HG03159 (cell line): ENCODE results near the gene C19orf18.
"Not testable (repeated sequence)": the region's sequence is repeated elsewhere in the genome, so short reads cannot be mapped to it uniquely, and the experiment has no call there.

Experiments used
- ATAC-seq: cut with Tn5 transposase; IDR thresholded peaks from one replicate; pipeline ENCODE4 v1.9.1; 2021; ENCODE audit warnings: mild to moderate bottlenecking, moderate library complexity; ENCODE audit not compliant: unreplicated experiment

The C19orf18 gene

DNA sequence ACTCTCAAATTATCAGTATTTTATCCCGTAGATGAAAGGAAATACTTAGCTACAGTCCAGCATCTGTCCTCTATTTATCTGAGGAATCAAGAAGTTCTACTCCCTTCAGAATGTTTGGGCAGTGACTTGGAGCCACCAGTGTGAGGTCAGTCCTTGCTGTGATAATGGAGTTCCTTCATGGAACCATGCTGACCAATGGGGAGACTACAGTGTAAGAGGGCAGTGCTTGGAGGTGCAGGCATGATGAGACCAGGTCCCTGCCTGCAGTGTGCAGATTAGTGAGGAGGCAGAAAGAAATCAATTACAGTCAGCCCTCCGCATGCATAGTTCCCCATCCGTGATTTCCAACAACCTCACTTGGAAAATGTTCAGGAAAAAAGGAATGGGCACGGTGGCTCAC is at the start of gene C19orf18:
Gene C19orf18 (minus strand): TSS at position 101 of the 400 bp plus-strand sequence. CDS start 102 bp downstream, outside the sequence.
- ATAC-seq: no peak

DNA sequence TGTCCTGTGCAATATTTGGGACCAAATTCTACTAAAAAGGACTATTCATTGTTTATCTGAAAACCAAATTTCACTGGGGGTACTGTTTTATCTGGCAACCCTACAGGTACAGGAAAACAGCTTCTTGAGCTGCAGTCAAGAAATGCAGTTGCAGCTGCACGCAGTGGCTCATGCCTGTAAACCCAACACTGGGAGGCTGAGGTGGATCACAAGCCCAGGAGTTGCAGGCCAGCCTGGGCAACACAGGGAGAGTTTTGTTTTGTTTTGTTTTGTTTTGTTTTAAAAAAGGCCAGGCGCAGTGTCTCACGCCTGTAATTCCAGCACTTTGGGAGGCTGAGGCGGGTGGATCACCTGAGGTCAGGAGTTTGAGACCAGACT is 47.9 kb upstream of the C19orf18 start:
- no peak for ATAC-seq

DNA sequence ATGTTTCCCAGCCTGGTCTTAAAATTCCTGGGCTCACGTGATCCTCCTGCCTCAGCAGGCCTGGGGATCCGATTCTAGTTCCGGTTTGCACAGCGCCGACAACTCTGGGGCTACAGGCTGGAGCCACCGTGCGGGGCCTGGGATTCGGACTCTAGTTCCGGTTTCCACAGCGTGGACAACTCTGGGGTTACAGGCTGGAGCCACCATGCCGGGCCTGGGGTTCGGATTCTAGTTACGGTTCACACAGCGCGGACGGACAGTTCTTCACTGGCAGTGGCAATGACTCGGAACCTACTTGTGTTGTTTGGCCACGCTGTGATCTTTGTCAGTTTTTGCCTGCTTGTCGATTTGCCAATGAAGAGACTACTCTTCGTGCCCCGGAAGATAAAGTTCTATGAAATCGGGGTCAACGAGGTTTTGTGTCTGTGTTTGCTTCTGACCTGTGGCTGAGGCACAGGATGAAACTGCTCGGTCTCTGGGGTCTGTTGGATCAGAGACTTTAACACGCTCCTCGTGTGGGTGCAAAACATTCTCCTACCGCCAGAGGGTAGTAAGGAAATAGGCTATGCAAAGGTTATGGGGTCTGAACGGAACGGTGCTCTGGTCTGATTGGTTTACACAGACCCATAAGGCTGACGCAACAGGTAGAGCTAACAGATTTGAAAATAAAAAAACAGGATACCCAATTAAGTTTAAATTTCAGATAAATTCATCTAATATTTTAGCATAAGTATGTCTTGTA is 47.4 kb upstream of the C19orf18 start:
- no peak for ATAC-seq

DNA sequence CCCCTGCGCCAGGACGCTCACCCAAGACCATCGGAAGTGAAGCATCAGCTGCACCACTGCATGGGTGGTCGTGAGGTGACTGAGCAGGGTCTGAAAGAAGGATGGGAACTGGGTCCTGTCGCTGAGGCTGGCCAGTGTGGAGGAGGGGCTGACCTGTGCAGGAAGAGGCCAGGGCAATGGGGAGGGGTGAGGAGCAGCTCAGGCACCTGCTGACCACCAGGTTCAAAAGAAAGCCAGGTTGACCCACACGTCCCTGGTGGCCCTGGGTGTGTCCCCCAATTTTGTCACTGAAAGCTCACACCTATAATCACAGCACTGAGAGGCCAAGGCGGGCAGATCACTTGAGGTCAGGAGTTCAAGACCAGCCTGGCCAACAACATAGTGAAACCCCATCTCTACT is 45.8 kb upstream of the C19orf18 start:
- ATAC-seq: no peak

DNA sequence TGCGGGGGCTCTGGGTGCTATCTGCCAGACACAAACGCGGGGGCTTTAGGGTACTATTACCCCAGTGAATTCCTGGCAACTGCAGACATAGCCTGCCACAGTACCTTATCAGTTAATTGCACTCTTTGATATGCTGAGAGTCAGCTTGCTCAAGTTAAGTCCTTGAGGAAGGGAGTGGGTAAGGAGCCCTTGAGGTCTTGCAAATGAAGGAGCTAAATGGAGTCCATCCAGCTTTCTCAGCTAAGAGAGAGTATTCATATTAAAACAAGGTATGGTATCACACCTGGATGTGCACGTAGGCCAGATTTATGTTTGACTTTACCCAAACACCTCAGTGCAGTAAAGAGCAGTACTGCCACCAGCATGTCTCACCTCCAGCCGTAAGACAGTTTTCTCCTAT is 39.8 kb upstream of the C19orf18 start:
- ATAC-seq: no peak

DNA sequence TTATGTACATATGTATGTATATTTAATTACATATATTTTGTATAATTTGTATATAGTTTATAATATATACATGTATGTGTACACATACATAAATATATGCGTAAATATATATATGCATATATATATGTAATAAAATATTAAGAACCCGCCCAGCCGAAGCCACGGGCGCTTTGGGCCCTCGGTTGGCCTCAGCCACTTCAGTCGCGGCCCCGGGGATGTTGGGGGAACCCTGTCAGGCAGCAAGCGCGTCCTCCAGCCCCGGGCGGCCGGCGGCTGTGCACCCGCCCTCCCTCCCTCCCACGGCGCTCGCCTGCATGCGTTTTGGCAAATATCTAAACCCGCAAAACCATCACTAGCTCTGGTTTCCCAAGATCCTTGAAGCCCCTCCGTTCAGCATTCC is 36.2 kb upstream of the C19orf18 start:
- ATAC-seq: no peak

DNA sequence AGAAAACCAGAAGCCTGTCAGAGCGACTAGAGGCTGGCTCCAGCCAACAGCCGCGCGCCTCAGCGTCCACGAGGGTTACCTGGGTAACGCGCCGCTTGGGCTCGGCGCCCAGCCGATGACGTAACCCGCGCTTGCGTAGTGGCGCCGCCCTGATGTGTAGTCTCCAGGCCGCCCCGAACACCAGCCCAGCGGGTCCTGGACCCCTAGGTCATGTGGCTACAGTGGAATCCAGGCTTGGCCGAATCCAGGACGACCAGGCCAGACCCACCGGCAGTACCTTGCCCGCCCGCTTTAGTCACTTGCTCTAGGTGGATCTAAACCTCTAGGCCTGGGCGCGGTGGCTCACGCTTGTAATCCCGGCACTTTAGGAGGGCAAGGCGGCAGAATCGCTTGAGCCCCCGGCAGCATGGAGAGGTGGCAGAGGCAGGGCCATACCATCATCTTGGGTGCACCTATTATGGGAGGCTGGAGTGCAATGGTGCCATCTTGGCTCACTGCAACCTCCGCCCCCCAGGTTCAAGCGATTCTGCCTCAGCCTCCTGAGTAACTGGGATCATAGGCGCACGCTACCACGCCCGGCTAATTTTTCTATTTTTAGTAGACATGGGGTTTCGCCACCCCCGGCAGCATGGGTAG is 35.5 kb upstream of the C19orf18 start:
- ATAC-seq: peak; percentile 90

DNA sequence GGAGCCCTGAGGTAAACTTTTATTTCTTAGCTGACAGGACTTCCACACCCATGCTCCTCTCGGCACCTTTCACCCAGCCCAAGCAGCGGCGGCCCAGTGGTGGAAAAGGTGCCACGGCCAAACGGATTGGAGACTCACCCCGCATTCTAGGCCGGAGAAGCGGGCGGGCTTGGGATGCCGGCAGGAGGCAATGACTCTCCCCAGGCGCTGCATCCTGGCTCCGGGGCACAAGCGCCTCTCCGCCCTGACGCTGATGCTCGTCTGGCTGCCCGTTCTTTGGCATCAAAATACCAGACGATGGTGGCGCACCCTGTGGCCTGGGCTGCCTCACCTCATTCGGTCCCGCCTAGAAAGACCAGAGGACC is 34.9 kb upstream of the C19orf18 start:
- no peak for ATAC-seq

DNA sequence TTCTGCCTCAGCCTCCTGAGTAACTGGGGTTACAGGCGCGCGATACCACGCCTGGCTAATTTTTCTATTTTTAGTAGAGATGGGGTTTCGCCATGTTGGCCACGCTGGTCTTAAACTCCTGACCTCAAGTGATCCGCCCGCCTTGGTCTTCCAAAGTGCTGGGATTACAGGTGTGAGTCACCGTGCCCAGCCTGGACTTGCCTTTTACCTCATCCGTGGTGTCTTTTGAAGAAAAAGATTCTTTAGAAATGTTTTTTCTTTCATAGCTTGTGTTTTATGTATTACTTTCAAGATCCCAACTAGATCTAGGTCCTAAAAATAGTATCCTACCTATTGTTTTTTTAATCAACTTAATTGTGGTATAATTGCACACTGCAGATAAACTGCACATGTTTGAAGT is 34.5 kb upstream of the C19orf18 start:
- not testable (repeated sequence) for ATAC-seq

DNA sequence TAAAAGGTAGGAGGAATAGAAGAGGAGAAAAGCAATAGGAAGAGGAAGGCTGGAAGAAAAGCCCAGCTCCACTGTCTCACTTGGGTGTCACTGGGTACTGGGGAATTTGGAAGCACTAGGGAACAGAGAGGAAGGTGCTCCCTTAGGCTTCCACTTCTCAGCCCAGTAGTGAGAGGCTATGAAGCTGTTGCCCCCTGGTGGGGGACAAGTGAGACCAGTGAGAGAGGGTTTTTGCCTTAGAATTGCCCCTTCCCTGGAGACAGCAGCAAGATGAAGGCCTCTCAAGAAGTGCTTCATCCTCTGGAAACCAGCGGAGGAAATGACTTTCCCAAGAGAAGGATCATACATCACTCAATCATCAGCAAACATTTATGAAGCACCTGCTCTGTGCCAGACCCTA is 33.0 kb upstream of the C19orf18 start:
- ATAC-seq: no peak

DNA sequence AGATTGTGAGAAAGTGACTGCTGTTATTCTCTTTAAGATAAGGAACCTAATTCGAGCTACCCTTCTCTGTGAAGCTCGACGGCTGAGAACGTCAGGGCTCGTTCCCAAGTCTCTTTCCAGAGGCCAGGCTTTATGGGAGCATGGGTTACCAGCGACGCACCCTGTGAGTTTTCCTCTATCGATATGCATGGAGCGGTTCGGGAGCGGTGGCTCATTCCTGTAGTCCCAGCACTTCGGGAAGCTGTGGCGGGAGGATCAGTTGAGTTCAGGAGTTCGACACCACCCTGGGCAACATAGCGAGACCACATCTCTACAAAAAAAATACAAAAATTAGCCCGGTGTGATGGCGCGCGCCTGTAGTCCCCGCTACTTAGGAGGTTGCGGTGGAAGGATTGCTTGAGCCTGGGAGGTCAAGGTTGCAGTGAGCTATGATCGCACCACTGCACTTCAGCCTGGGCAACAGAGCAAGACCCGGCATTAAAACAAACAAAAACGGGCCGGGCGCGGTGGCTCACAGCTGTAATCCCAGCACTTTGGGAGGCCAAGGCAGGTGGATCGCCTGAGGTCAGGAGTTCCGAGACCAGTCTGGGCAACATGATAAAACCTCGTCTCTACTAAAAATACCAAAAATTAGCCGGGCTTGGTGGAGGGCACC is 29.0 kb upstream of the C19orf18 start:
- no peak for ATAC-seq

DNA sequence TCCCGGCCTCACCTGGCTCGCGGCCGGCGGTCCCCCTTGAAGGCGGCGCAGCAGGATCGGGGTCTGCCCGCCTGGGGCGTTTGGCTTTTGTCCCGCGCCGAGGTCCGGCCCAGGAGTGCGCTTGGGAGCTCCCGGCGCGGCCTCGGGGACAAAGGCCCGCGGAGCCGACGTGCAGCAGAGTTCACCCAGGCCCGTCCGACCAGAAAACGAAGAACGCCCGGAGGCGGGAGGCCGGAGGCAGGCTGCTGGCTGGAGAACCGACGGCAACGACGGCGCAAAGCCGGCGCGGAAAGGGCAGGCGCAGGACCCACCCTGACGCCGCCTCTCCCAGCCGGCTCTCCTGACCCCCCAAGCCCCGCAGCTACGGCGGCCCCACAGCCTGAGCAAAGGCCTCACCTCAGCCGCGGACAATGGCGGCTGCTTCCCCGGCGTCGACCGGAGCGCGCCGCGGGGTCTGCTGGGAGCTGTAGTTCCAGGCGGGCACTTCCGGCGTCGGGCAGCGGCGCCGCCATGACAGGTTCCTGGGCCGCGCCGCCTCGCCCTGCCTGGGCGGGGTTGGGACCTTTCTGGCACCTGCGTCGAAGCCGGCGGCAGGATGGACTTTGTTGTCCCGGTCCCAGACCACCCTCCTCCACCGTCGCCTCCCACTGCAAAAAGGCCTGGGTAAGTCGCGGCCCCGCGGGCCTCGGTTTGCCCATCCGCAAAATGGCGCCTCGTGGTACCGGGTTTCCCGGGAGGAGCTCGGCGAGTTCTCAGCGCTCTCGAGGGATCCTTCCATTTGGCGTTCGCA is 28.2 kb upstream of the C19orf18 start, which contains the start of gene ZNF606:
Gene ZNF606 (minus strand): TSS at position 437 of the 790 bp plus-strand sequence. CDS start 1,501 bp downstream, outside the sequence.
- ATAC-seq: peak; percentile 96

DNA sequence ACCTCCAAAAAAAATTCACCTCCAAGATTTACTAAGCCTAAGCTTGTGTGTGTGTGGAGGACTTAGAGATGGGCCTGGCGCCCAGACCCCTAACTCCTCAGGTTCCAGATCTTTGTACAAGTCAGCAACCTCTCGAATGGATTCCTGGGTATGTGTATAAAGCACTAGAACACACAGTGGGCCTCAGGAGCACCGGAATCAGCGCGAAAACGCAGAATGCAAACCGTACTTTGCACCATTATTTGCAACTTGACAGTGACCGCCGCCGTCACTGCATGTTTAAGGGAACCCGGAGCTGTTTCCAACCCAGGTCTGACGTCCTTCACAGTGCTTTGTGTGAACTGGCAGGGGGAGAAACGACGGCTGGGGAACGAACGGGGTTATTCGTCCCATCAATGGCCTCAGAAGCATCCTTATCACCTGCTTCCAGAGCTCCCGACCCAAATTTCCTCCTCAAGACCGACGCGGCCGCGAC is 27.6 kb upstream of the C19orf18 start:
- no peak for ATAC-seq

DNA sequence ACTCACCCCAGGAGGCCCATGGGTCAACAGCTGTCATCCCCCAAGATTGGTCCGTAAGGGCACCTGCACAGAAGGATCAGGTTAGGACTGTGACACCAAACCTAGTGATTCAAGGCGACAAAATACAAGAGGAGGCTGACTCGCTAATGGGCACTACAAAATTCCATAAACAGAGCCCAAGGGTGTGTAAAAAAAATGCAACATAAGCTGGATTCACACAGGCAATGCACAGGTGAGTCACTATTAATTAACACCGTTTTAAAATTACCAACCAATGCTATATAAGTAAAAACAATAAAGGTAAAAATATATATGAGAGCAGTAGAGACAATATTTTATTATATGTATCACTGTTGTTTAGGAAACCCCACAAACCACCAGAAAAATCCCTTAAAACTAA is 26.3 kb upstream of the C19orf18 start:
- ATAC-seq: no peak

DNA sequence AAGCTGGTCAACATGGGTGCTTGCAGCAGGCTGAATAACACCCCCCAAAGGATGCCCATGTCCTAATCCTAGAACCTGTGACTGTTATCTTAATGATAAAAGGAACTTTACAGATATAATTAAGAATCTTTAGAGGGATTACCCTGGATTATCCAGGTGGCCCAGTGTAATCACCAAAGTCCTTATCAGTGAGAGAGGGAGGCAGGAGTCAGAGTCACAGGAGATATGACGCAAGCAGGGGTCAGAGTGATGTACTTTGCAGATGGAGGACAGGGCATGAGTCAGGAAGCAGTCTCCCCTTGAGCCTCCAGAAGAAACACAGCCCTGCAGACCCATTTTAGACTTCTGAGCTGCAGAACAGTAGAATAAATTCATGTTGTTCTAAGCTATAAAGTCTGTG is 18.5 kb upstream of the C19orf18 start:
- no peak for ATAC-seq

DNA sequence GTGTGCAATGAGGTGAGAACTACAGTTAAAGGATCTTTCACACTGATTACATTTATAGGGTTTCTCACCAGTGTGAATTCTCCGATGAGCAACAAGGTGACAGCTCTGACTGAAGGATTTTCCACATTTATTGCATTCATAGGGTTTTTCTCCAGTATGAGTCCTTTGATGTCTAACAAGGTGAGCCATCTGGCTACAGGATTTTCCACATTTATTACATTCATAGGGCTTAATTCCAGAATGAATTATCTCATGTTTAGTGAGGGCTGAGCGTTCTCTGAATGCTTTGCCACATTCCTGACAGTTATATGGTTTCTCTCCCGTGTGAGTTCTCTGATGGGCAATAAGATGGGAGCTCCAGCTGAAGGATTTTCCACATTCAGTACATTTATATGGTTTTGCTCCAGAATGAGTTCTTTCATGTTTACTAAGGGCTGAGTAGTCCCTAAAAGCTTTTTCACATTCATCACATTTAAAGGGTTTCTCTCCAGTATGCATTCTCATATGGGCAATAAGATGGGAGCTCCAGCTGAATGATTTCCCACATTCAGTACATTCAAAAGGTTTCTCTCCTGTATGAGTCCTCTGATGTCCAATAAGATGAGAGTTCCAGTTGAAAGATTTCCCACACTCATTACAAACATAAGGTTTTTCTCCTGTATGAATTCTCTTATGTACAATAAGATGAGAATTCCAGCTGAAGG is 4.4 kb upstream of the C19orf18 start:
- ATAC-seq: no peak

DNA sequence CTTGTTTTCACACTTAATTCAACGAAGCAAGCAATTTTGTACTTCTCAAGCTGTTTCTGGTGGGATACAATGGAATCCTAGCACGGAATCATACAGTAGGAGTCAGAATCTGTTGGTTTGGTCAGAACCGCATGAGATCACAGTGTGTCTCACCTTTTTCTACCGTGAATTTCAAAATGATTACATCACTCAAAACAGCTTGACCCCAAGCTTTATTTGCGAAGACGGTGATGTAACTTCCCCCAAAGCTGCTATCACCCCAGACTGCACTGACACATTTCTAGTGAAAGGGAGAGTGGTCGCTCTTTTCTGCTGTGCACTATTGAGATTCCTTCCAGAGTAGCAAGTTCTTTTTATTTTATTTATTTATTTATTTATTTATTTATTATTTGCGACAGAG is 9.6 kb downstream of the C19orf18 start:
- no peak for ATAC-seq

DNA sequence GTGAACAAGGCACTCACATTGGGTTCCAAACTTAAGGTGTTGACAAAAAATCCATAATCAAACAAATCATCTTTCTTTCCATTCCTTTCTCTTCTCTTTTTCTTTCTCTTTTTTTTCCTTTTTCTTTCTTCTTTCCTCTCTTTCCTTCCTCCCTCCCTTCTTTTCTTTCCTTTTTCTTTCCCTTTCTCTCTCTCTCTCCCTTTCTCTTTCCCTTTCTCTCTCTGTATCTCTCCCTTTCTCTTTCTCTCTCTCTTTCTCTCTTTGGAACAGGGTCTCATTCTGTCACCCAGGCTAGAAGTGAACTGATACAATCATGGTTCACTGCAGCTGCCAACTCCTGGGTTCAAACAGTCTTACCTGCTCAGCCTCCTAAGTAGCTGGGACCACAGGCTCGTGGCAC is 12.5 kb downstream of the C19orf18 start:
- ATAC-seq: no peak

DNA sequence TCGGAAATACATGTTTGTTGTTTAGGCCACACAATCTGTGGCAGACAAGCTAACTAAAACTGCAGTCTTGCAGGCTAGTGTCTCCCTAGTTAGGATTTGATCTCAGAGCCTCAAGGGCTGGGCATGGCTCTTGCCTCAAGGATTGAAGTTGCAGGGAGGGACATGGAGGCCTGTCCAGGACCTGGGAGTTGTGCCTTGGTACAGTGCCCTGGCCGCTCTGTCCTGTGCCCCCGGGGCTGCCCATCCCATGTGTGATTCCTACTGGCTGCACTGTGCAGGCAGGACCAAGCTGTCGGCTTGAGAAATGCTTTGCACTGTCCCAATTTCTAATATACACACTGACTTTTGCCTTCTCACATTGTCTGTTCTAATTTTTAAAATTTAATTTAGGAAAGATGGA is 19.3 kb downstream of the C19orf18 start:
- no peak for ATAC-seq

DNA sequence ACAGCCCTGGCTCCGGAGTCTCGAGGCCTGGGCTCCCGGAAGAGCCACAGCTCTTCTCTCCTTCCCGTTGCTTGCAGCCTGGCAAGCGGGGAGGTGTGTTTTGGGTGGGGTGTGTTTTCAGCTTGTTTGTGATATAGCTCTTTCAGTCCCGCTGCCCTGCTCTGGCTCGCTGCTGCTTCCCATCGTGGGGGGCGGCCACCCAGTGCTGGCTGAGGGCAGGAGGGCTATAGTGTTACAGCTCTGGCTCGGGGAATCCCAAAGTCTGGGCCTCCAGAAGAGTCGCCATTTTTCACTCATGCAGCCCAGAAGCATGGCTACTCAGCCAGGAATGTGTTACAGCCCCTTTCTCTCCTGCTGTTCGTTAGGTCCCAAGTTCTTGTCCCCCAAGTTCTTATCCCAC is 24.6 kb downstream of the C19orf18 start:
- ATAC-seq: no peak

DNA sequence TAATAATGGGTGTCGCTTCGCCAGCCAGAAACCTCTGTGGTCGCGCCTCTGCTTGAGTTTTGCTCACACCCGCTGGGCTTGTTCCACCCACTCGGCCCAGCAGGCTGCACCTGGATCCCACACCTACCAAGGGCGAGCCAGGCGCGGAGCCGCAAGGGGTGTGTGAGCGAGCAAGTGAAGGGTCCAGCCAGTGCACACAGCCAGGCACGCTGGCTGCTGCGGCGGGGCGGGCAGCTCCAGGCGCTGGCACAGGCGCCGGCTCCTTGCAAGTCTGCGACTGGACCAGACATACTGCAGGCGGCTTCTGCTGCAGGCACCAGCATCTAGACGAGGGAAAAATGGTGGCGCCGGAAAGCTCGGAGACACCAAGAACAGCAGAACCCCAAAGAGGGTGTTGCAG is 25.0 kb downstream of the C19orf18 start:
- ATAC-seq: no peak
